HepG2 (cell line): ENCODE results near the gene EVI5. TPM values are rescaled to one million over a fixed set of nuclear protein-coding genes. Genes with fewer than 3 reads are reported as not detected.
A peak's percentile ranks its signal among the peaks of the same experiment; 100 is the strongest.

ENCODE experiments used
- AHR ChIP-seq: IDR thresholded peaks from 2 replicates; pipeline ENCODE4 v1.6.1; 2018; ENCODE audit warnings: missing genetic modification reagents, missing compliant biosample characterization
- ATF4 ChIP-seq, 2 experiments: fragments of 450-650 bp in 1 of 2; sonication (generic) in 1 of 2; formaldehyde crosslinking; IDR thresholded peaks; 2 replicates each; pipeline versions ENCODE4 v1.5.0 to v1.8.0; 2020 to 2022; ENCODE audit warnings: mild to moderate bottlenecking in 1 of 2, missing genetic modification reagents in 1 of 2
- CENPT ChIP-seq: sonication (generic); formaldehyde crosslinking; IDR thresholded peaks from 2 replicates; pipeline ENCODE4 v1.8.0; 2022; ENCODE audit warnings: low read depth, mild to moderate bottlenecking, moderate library complexity, missing genetic modification reagents
- ESRRA ChIP-seq: sonication (generic); formaldehyde crosslinking; IDR thresholded peaks from 2 replicates; pipeline ENCODE4 v1.5.1; 2020; ENCODE audit warnings: mild to moderate bottlenecking, low read depth, missing genetic modification reagents
- FUBP1 ChIP-seq: sonication (generic); formaldehyde crosslinking; IDR thresholded peaks from 2 replicates; pipeline ENCODE4 v1.5.1; 2020; ENCODE audit warnings: missing genetic modification reagents, mild to moderate bottlenecking, borderline replicate concordance
- MED1 ChIP-seq: sonication (generic); formaldehyde crosslinking; IDR thresholded peaks from 2 replicates; pipeline ENCODE4 v1.4.0; 2020; ENCODE audit warnings: missing genetic modification reagents
- MEF2D ChIP-seq: sonication (generic); formaldehyde crosslinking; IDR thresholded peaks from 2 replicates; pipeline ENCODE4 v1.5.1; 2020; ENCODE audit warnings: mild to moderate bottlenecking, missing genetic modification reagents
- NFIC ChIP-seq: IDR thresholded peaks from 2 replicates; pipeline ENCODE4 v1.6.1; 2012; ENCODE audit warnings: mild to moderate bottlenecking, low read length, inconsistent platforms
- NR3C1 ChIP-seq: sonication (generic); formaldehyde crosslinking; IDR thresholded peaks from 2 replicates; pipeline ENCODE4 v1.4.0; 2020; ENCODE audit warnings: missing genetic modification reagents
- POLR2AphosphoS2 ChIP-seq: IDR thresholded peaks from 2 replicates; pipeline ENCODE4 v1.6.1; 2011; ENCODE audit warnings: low read depth, low read length, improper control_type of control experiment
- XRCC5 ChIP-seq: fragments of 200-400 bp; formaldehyde crosslinking; optimal IDR thresholded peaks from 2 replicates; pipeline ENCODE3; 2017; ENCODE audit warnings: mild to moderate bottlenecking, low read length
- ZHX2 ChIP-seq, 2 experiments: sonication (generic) in 1 of 2; formaldehyde crosslinking in 1 of 2; IDR thresholded peaks; 2 replicates each; pipeline versions ENCODE4 v1.6.1 to v1.9.0; 2014 to 2022; ENCODE audit warnings: antibody characterized with exemption in 1 of 2, borderline replicate concordance in 1 of 2, inconsistent platforms in 1 of 2, low read depth in 1 of 2, missing genetic modification reagents in 1 of 2
- ZNF33B ChIP-seq: sonication (generic); formaldehyde crosslinking; IDR thresholded peaks from 2 replicates; pipeline ENCODE4 v1.5.1; 2020; ENCODE audit warnings: mild to moderate bottlenecking, missing genetic modification reagents
- ZNF343 ChIP-seq: sonication (generic); formaldehyde crosslinking; IDR thresholded peaks from 2 replicates; pipeline ENCODE4 v1.4.0; 2020; ENCODE audit warnings: mild to moderate bottlenecking, missing genetic modification reagents
- ZNF441 ChIP-seq: sonication (generic); formaldehyde crosslinking; IDR thresholded peaks from 2 replicates; pipeline ENCODE4 v1.7.0; 2021; ENCODE audit warnings: missing genetic modification reagents, borderline replicate concordance
- ZNF703 ChIP-seq: sonication (generic); formaldehyde crosslinking; IDR thresholded peaks from 2 replicates; pipeline ENCODE4 v1.5.1; 2020; ENCODE audit warnings: missing genetic modification reagents, mild to moderate bottlenecking, moderate library complexity, borderline replicate concordance
- ZSCAN22 ChIP-seq: sonication (generic); formaldehyde crosslinking; IDR thresholded peaks from 2 replicates; pipeline ENCODE4 v1.4.0; 2020; ENCODE audit warnings: mild to moderate bottlenecking, missing genetic modification reagents
- ZSCAN5A ChIP-seq: sonication (generic); formaldehyde crosslinking; IDR thresholded peaks from 2 replicates; pipeline ENCODE4 v1.8.0; 2022; ENCODE audit warnings: mild to moderate bottlenecking, missing genetic modification reagents, borderline replicate concordance
- polyA plus RNA-seq, 8 experiments: library from polyadenylated mRNA; depleted of rRNA in 3 of 8; stranded (reverse) in 7 of 8; unstranded in 1 of 8; fragments of >200 nt; fragmentation: Illumina TruSeq in 4 of 8; extraction: Trizol in 4 of 8; gene quantifications; 2 replicates each; pipeline versions ENCODE4 v1.2.1 to v1.2.3, GENCODE V29; 2011 to 2016; ENCODE audit warnings: low read depth in 4 of 8, missing spikeins in 1 of 8, mixed read lengths in 1 of 8; ENCODE audit not compliant: insufficient read depth in 1 of 8
- total RNA-seq, 5 experiments: library from RNA; depleted of rRNA; stranded (reverse); fragments of >200 nt; fragmentation: Illumina TruSeq; extraction: Trizol; gene quantifications; 2 replicates each; pipeline ENCODE4 v1.2.3, GENCODE V29; 2016; ENCODE audit warnings: low read depth in 1 of 5

EVI5 gene
- total and polyA plus RNA-seq, 2 of the 13 experiments (the other 11 are each of a cell fraction or from before 2014, with no cell fraction given) = 4.0 to 12.6 TPM

- TF ChIP-seq ZHX2 (IDR thresholded peaks at IDR 0.05; ENCODE audit: low read depth) (no peak), ZHX2 (CRISPR knock-in tag; IDR thresholded peaks at IDR 0.05; ENCODE audit: borderline replicate concordance) (no peak), ZNF33B (CRISPR knock-in tag) (peak; percentile 36; the same call in 1 of the 2 replicates), ZNF343 (CRISPR knock-in tag) (0 out of 2 replicates have a peak, but pooled peaks have one; percentile 30), ZNF441 (CRISPR knock-in tag) (peak; percentile 59; the same call in 1 of the 2 replicates), ZNF703 (CRISPR knock-in tag) (no peak), ESRRA (CRISPR knock-in tag) (no peak), NR3C1 (CRISPR knock-in tag) (no peak), ZSCAN5A (CRISPR knock-in tag) (no peak), MED1 (peak; percentile 63), NFIC (no peak), FUBP1 (CRISPR knock-in tag) (no peak), MEF2D (CRISPR knock-in tag) (0 out of 2 replicates have a peak, but pooled peaks have one; percentile 37), XRCC5 (peak; percentile 80), AHR (CRISPR knock-in tag) (peak; percentile 60; the same call in 1 of the 2 replicates), POLR2AphosphoS2 (no peak), ATF4 (CRISPR knock-in tag; IDR thresholded peaks at IDR 0.05) (0 out of 4 replicates have a peak, but pooled peaks of 1 of the 2 experiments have one; percentile 25), CENPT (CRISPR knock-in tag) (no peak), ZSCAN22 (no peak)
These were observed 298.4 kb downstream of the EVI5 start, which contains the start of gene GFI1 (continued) for GRCh38 chr1:92486251-92487077.
